Sigmoid colon (tissue), 4 donors: Measurements from ENCODE around the gene CHRNB4.

Experiments
- CTCF ChIP-seq, 4 experiments: fragments of 450-650 bp in 3 of 4; fragments of 200-600 bp in 1 of 4; IDR thresholded peaks; one replicate each; pipeline ENCODE4 v1.5.1; 2016 to 2019; ENCODE audit warnings: antibody characterized with exemption in 4 of 4, mild to moderate bottlenecking in 3 of 4, moderate library complexity in 2 of 4
- EP300 ChIP-seq, 4 donors: sonication (generic); formaldehyde crosslinking; IDR thresholded peaks; one replicate each; pipeline ENCODE4 v1.6.1; 2017; ENCODE audit warnings: antibody characterized with exemption in 4 of 4

- TF ChIP-seq EP300 (IDR thresholded peaks at IDR 0.05) (no peak), CTCF (IDR thresholded peaks at IDR 0.05) (no peak)
Observed at GRCh38 chr15:78625606-78626280, 15.3 kb downstream of the CHRNB4 start.
